ENCODE data around the gene RPP21.
"Not testable (repeated sequence)": the region's sequence is repeated elsewhere in the genome, so short reads cannot be mapped to it uniquely, and the experiment has no call there.

The RPP21 gene

DNA sequence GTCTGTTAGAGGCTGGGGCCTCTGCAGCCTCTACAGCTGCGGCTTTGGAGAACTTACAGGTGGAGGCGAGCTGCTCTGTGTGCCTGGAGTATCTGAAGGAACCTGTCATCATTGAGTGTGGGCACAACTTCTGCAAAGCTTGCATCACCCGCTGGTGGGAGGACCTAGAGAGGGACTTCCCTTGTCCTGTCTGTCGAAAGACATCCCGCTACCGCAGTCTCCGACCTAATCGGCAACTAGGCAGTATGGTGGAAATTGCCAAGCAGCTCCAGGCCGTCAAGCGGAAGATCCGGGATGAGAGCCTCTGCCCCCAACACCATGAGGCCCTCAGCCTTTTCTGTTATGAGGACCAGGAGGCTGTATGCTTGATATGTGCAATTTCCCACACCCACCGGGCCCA lies 15.6 kb upstream of the RPP21 start:
- DNase-seq (ENCODE audit: low read depth in 2 of 2), result no peak

DNA sequence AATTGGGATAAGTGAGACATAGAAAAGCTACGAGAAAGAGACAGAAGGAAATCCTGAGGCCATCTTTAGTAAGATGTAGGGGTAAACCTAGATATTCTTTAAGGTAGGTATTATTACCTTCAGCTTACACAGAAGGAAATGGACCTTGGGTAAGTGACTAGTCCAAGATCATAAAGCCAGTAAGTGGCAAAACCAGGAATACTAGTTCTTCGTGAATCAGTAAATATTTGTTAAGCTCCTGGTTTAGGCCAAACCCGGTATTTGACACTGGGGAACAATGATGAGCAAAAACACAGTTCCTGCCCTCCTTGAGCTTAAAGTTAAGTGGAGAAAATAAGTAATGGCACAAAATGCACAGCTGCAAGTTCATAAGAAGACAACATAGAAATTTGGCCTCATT lies 13.0 kb upstream of the RPP21 start:
- no peak for DNase-seq (ENCODE audit: low read depth in 2 of 2)

DNA sequence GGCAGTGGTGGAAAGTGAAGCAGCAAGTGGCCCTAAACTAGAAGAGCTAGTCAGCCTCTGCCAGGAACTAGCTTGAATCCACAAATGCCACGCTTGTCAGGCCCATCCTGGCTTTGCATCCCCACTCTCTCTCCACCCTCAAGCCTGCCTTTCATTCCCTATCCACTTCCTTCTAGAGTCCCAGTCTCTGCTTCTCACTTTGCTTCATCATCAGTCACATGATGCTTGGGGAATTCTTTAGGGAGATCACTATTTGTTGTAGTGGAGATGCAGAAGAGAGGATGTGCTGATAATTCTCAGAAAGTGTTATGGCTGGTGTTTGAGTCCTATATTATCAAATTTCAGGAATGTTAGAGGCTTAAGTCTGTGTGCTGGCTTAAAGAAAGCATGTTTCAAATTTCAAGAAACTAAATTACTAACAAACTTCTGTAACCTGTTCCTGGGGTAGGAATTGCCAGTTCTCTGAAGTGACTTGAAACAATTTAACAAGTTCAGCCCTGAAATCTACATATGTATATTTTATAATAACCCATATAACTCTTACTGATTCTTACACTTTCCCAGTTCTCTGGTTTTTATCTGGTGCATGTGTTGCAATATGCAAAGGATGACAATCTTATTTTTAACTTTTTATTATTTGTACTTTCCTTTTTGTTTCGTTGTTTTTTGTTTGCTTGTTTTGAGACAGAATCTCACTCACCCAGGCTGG lies 10.7 kb upstream of the RPP21 start:
- no peak for DNase-seq (ENCODE audit: low read depth in 2 of 2)

DNA sequence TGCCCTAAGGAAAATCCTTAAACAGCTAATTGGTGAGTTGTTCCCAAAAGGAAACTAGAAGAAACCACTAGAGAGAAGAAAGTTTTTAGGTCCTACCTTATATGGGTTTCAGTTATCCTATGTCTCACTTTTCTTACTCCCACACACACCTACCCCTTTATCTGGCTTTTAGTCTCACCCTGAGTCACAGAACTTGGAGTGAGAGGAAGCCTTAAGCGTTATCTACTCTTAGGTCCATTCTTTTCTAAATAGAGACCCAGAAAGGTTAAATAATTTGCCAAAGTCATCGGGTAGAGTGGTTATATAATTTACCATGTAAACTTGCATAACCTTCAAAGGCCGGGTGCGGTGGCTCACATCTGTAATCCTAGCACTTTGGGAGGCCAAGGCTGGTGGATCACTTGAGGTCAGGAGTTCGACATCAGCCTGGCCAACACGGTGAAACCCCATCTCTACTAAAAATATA lies 4.3 kb upstream of the RPP21 start:
- no peak for DNase-seq (ENCODE audit: low read depth in 2 of 2)

DNA sequence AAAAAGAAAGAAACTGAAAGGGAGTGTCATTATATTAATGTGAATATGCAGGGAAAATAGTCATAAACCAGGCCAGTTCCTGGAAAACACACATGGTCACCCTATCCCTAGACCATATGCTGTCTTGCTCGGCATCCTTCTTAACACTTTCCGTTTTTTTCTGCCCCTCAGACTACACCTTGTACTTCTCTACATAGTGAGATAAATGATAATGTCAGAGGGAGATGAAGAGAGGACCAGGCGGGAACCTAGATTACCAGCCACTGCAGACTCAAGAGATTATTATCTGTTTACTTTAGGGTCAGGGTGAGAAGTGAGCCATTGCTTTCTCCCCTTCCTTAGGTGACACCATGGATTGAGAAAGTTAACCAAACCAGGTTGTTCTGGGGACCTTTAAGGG lies 3.7 kb upstream of the RPP21 start:
- no peak for DNase-seq (ENCODE audit: low read depth in 2 of 2)

DNA sequence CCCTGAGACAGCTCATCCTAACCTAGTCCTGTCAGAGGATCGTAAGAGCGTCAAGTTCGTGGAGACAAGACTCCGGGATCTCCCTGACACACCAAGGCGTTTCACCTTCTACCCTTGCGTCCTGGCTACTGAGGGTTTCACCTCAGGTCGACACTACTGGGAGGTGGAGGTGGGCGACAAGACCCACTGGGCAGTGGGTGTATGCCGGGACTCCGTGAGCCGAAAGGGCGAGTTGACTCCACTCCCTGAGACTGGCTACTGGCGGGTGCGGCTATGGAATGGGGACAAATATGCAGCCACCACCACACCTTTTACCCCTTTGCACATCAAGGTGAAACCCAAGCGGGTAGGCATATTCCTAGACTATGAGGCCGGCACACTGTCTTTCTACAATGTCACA lies 3.2 kb upstream of the RPP21 start:
- DNase-seq (ENCODE audit: low read depth in 2 of 2), result no peak

DNA sequence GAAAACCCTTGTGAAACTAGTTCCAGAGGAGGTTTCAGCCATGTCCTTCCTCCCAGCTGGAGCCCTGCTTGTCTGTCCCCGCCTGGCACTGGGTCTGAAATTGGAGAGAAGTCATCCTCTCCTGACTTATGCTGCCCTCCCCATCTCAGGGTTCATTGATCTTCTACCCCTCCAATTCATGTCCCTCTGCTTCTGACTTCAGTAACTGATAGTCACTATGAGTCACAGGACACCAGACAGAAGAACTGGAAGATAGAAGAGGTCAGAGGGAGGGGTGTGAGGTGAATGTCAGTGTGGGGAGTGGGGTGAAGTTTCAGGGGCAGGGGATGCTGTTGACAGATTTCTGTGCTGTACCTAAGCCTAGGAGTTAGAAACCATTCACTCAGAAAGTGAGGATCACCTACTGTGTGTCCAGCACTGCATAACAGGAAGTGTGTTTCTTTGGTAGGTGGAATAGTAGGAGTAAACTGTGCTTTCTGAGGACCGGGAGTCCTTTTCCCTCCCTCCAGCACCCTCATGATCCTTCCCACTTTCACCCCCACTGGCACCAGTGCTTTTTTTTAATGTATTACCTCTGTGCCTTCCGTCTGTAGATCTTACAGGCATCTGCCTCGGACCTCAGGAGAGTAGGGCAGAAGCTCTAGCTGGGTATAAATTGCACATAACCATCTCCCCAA lies 627 bp upstream of the RPP21 start:
- no peak for DNase-seq (ENCODE audit: low read depth in 2 of 2)

DNA sequence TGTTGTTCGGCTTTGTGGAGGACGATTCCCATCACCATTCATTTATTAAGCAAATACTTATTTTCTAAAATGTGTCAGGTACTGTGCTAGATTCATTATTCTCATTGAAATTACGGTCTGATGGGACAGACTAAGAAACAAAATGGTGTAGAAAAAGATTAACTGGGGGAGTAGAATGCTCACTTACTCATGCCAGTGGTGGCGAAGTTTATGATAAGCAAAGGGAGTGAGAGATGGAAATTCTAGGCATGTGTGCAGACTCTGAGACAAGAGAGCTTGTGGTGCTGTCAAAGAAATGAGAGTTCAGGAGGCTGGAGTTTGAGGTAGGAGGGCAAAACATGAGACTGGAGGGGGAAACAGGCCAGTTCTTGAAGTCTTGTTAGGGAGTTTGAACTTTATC lies 896 bp downstream of the RPP21 start:
- no peak for DNase-seq (ENCODE audit: low read depth in 2 of 2)

DNA sequence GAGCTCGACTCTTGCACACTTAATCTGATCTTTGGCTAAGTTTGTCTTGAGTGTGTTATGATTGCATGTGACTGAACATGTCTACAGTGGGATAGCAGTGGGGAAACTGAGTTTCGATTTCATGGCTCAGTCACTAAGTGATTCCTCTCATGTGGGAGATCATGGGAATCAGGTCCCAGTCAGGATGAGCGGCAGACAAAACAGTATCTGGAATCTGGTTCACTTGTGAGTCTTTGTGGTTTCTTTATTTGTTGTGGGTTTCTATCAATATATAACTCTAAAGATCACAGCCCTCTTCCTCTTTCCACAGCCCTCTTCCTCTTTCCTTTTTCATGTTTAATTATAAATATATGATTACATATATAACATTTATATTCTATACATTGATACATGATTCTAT lies 4.0 kb downstream of the RPP21 start:
- DNase-seq (ENCODE audit: low read depth in 2 of 2), result no peak

DNA sequence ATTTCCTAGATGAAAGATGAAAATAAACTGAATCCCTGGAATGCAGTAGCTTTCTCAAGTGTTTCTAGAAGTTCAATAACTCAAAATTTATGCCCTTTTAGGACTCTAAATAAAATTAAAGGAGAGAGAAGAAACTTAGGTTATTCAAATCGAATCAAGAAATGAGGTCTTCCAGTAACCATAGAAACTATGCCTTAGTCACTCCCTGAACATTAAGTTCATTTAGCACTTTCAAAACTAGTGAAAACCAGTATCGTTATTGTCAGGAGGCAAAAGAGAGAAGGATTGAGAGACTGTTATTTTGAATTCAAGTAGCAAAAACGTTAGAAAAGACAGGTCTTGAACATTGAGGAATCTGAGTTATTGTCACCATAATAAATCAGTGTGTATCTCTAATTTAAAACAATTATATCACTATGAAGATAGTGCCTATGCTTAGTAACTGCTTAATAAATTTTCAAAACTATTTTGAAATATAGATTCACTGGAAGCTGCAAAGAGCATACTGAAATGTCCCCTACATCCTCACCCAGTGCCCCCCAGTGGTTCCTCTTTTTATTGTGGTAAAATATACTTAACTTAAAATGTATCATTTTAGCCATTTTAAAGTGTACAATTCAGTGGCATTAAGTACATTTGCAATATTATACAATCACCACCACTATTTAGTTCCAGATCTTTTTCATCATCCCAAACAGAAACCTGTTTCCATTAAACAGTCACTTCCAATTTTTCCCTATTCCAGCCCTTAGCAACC lies 4.6 kb downstream of the RPP21 start:
- DNase-seq (ENCODE audit: low read depth in 2 of 2), result no peak

DNA sequence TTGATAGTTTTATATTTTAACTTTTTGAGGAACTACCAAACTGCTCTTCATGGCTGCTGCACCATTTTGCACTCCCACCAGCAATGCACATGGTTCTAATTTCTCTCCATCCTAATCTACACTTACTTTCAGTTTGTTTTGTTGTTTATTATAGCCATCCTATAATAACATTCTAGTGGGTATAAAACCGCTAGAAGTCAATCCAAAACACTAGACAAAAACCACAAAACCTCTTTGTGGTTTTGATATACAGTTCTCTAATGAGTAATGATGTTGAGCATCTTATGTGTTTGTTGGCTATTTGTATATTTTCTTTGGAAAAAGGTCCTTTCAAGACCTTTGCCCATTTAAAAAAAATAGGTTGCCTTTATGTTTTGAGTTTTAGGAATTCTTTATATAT lies 5.6 kb downstream of the RPP21 start:
- no peak for DNase-seq (ENCODE audit: low read depth in 2 of 2)

DNA sequence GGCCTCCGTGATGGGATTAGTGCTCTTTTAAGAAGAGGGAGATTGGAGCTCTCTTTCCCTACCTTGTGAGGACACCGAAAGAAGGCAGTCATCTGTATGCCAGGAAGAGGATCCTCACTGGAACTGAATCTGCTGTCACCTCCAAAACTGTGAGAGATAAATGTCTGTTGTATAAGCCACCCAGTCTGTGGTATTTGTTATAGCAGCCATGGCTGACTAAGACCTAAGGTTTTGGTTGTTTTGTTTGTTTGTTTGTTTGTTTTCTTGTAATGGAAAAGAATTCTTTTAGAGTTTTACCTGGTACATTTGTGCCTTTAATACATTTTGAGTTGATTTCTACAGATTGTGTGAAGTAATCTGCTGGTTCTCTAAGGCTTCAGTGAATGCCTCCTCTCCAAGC lies 7.6 kb downstream of the RPP21 start:
- DNase-seq (ENCODE audit: low read depth in 2 of 2), result no peak

DNA sequence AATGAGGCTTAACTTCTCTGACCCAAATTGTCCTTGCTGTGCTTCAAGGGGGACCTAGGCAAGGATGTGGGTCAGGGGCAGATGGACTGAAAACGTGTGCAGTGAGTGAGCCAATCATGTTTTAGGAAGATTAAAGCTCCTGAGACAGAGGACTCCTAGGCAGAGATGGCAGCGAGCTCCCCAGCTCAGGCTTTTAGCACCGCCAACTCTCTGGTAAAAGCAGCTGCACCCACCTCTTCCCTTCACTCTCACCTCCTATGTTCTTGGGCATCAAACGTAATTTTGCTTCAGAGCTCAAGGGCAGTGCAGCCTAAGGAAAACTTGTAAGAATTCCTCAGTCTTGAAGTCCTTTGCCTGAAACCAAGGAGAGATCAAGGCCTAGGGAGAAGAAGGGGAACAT lies 10.3 kb downstream of the RPP21 start:
- no peak for DNase-seq (ENCODE audit: low read depth in 2 of 2)

DNA sequence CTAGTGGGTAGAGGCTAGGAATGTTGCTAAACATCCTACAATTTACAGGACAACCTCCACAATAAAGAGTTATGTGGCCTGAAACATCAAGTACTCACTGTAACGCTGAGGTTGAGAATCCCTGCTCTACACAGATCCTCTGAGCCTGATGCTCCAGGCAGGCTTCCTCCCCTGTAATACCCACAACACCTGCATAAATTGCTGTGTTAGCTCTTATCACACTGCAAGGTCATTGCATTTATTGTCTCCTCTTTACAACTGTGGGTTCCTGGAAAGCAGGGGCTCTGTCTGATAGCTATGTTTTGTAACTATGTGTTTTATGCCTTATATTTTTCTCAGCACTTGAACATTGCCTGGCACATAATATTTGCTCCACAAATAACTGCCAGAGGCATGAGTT lies 11.6 kb downstream of the RPP21 start:
- DNase-seq (ENCODE audit: low read depth in 2 of 2), result no peak

DNA sequence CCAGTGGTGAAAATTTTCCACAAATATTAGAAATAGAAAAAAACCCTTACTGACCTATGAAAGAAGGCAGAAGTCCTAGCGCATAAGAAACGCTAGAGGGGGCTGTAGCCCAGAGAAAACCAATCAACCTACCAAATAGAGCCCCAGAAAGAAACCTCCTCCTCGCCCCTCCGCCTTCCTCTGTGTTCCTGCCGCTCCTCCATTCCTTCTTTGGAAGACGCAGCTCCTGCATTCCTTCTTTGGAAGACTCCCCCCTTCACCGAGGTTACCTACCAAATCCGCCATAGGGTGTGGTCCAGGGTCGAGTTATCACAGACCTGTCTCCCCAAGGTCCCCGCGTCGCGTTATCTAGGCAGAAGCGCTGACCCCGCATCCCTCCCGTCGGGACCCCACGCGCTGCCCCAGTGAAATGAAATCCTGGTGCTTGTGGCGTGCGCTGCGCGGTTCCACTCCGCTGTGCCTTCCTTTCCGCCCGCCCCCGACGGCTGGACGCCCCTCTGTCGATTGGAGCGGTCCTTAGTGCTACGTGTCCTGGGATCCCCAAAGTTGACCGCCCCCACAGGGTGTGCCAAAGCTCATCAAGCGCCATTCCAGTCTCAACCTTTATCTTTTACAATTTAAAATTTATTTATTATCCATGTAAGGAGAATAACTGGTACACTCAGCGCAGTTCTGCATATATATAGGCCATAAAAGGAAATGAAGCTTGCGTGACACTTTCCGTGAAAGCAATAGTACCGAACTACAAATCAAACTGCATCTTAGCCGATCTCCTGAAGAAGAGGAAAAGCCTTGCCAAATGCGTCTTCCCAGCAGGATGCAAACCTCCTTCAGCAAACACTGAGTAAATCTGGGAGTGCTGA lies 13.0 kb downstream of the RPP21 start:
- DNase-seq (ENCODE audit: low read depth in 2 of 2), result peak; percentile 2 to 26

DNA sequence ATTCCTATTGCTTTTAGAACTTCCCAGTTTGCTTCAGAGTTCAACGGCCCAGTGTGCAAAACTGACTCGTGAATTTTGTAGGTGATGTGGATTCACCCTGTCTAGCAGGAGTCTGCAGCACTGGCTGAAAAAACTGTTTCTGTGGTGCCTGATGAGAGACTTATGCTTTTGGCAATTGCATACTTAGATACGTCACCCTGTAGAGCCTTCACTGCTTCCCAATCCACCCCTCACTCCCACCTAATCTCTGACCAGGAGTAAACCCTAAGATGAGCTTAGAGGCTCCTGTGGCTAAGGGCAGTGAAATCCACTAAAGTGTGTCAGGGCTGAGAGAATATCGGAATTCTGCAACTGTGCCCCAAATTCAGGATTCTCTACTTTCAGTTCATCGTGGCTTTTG lies 14.3 kb downstream of the RPP21 start:
- no peak for DNase-seq (ENCODE audit: low read depth in 2 of 2)

DNA sequence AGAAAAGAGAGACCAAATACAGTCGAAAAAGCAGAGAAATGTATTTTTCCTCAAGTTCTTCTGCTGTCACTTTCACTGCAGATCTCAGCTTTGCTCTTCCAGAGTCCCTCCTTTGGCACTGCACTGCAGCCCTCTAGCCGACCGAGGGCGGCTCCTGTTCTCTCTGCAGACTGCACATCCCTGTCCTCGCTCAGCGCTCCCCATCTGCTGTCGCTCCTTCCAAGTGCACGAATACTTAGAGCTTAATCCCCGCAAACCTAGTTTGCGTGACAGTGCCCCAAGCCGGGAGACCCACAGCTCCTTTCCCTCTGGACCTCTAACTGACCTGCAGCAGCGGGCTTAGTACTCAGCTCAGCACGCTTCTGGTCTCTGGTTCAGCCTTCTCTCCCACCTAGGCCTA lies 15.2 kb downstream of the RPP21 start:
- DNase-seq (ENCODE audit: low read depth in 2 of 2), result no peak

DNA sequence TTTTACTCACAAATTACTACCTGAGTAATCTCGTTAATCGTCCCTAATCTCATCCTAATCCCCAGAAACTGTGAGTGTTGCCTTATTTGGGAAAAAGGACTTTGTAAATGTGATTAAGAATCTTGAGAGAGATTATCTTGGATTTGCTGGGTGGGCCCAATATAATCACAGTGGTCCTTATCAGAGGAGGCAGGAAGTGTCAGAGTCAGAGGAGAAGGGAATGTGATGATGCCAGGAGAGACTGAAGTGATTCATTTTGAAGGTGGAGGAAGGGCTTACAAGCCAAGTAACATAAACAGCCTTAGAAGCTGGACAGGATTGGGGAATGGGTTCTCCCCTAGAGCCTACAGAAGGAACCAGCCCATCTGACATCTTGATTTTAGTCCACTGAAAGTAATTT lies 16.7 kb downstream of the RPP21 start:
- no peak for DNase-seq (ENCODE audit: low read depth in 2 of 2)

DNA sequence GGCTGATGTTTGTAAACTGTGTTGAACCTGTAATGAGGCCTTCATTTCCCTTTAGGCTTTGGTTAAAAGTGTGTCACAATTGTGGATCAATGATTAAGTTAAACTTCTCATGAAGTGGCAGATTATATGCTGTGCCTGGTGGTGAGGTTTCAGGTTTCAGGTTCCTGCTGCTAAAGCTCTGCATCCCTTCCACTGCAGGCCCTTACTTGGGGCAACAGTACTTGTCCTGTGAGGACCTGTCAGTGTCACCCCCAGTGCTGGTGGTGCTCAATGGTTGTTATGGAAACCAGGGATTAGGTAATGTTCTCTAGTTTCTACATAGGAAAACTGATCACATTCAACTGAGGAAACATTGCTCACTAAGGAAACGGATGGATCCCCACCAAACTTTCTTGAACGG lies 18.5 kb downstream of the RPP21 start:
- no peak for DNase-seq (ENCODE audit: low read depth in 2 of 2)

DNA sequence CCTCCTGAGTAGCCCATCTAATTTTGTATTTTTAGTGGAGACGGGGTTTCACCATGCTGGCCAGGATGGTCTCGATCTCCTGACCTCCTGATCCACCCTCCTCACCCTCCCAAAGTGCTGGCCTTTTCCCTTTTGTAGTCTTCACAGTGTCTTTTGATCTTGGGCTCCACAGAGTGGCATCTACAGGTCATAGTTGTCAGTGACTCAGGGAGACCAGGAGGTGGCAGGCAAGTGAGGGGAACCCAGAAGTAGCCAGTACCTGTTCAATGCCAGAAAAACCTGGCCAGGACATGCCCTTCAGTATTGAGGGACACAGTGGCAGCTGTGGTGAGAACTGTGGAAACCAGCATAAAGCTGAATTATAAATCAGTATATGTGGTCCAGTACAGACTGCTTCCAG lies 19.6 kb downstream of the RPP21 start:
- no peak for DNase-seq (ENCODE audit: low read depth in 2 of 2)

DNA sequence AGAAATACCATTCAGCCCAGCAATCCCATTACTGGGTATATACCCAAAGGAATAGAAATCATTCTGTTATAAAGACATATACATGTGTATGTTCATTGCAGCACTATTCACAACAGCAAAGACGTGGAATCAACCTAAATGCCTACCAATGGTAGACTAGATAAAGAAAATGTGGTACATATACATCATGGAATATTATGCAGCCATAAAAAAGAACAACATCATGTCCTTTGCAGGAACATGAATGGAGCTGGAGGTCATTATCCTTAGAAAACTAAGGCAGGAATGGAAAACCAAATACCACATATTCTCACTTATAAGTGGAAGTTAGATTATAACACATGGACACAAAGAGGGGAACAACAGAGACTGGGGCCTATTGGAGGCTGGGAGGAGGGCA lies 24.3 kb downstream of the RPP21 start:
- DNase-seq (ENCODE audit: low read depth in 2 of 2), result not testable (repeated sequence)

DNA sequence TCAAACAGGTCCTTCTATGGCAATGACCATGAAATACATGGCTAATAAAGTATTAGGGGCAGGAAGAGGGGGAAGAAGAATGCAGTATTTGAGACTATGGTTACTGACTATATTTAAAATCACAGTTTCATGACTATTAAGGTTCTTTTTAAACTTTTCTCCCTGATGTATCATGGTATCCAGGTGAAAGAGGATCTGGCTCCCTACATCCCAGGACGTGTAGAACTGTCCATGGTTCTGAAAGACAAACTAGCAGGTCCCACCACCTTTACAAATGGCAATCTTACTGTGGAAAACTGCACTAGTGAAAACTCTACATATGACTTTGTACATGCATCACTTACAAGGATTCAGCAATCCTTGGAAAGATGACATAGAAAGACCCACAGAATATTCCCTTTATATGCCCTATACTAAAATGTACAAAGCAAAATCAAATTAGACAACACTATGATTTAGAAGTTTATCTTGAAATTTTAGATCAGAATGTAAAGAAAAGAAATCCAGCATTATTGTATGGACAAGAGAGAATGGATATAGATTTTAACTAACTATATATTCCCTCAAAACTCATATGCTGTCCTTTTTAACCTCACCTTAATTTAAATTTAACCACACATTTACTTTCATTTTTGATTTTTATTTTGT lies 33.5 kb downstream of the RPP21 start:
- no peak for DNase-seq (ENCODE audit: low read depth in 2 of 2)

Data from stimulated activated CD8-positive, alpha-beta memory T cell treated with anti-CD3 and anti-CD28 coated beads, Interleukin-2, amount 100 ng/mL, for 1 hour (primary cell).